ENCODE data around the gene KIF26B. TPM values are rescaled to one million over a fixed set of nuclear protein-coding genes. Genes with fewer than 3 reads are reported as not detected.
"Not testable (repeated sequence)": the region's sequence is repeated elsewhere in the genome, so short reads cannot be mapped to it uniquely, and the experiment has no call there.

The KIF26B gene
- total RNA-seq, 3 donors from 2014 or later: 0.03 to 0.24 (median 0.10) TPM

DNA sequence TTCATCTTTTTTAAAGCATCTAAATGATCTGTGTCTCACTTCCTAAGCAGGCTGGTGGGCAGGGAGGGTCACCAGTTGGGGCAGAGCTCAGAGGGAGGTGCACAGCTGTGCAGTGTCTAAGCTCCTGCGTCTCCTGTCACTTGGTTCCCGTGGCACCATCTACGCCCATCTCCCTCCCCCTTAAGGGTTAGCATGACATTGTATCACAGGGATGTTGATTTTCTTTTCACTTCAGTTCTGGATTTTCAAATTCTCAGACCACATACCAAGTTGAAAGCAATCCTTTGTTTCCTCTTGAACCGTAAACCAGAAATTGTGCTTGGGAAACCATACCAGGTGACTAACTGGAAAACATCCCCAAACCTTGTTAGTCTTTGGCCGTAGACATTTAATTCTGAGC lies 187.0 kb downstream of the KIF26B start:
- H3K36me3 Mint-ChIP-seq (ENCODE audit: insufficient read depth): no peaks in the 10 kb centered on the region
- H3K4me1 Mint-ChIP-seq (ENCODE audit: low read depth): peaks cover 4% of the 10 kb centered on the region
- no peak for ATAC-seq

GRCh38 chr1:245345191-245345884 lies 190.6 kb downstream of the KIF26B start:
- ATAC-seq (no peak), DNase-seq (no peak)
- peaks cover 14% of the 10 kb centered on the region for H3K27me3 Mint-ChIP-seq (ENCODE audit: low read depth)
- H3K4me1 Mint-ChIP-seq (ENCODE audit: low read depth): no peaks in the 10 kb centered on the region
- H3K36me3 Mint-ChIP-seq (ENCODE audit: insufficient read depth): no peaks in the 10 kb centered on the region
- H3K9me3 Mint-ChIP-seq: no peaks in the 10 kb centered on the region
- no peak overlapping the region for H3K4me3 Mint-ChIP-seq

More for the DNA sequence above, 187.0 kb downstream of the KIF26B start:
- no peaks in the 10 kb centered on the region for H3K9me3 Mint-ChIP-seq
- no peak for DNase-seq
- peaks cover 2% of the 10 kb centered on the region for H3K27me3 Mint-ChIP-seq (ENCODE audit: low read depth)
- H3K4me3 Mint-ChIP-seq: no peak overlapping the region

GRCh38 chr1:245348626-245349025 lies 193.8 kb downstream of the KIF26B start:
- H3K4me1 Mint-ChIP-seq (ENCODE audit: low read depth): no peaks in the 10 kb centered on the region
- H3K9me3 Mint-ChIP-seq: no peaks in the 10 kb centered on the region
- no peak overlapping the region for H3K4me3 Mint-ChIP-seq
- no peaks in the 10 kb centered on the region for H3K36me3 Mint-ChIP-seq (ENCODE audit: insufficient read depth)
- H3K27me3 Mint-ChIP-seq (ENCODE audit: low read depth): peaks cover 15% of the 10 kb centered on the region
- DNase-seq (no peak), ATAC-seq (no peak)

GRCh38 chr1:245353411-245353810 lies 198.6 kb downstream of the KIF26B start:
- Mint-ChIP-seq H3K27me3 (ENCODE audit: low read depth) (peaks cover 12% of the 10 kb centered on the region), H3K4me1 (ENCODE audit: low read depth) (no peaks in the 10 kb centered on the region), H3K4me3 (no peak overlapping the region), H3K9me3 (no peaks in the 10 kb centered on the region), H3K36me3 (ENCODE audit: insufficient read depth) (no peaks in the 10 kb centered on the region)
- DNase-seq (no peak), ATAC-seq (no peak)

DNA sequence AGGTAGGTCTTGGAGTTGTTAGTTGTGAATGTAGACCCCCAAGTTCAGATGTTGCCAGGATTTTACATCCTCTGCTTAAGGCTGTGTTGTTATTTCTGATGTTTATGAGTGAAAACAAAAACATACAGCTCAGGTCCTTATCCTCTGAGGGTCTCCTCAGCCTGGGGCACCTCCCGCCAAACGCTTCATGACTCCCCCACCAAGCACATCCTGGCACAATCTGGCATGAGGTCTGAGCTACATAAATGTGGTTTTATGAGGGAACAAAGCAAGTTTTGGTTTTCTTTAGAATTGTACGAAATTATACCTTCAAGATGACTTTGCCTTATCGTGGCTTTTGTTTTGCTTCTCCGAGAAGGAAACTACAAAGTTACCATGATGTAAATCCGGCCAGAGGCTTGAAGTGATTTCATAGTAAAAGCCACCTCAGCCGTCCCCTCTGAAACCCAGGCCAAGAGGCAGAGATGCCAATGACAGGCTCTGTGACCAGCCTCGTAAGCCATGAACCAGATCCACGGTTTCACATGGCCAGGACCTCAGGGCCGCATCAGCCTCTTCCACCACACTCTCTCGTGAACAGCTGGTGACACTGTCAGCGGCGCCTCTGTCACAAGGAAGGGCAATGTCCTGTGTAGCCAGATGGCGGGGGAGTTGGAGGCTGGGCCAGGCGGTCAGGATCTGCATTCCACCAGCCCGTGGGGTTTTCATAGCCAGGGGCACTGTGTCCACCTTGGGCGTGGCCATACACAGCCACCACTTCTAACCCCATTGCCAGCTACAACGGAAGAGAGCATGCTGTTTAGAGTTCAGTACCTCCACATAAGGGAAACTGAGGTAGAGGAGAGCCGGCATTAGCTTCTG lies 199.4 kb downstream of the KIF26B start:
- no peaks in the 10 kb centered on the region for H3K36me3 Mint-ChIP-seq (ENCODE audit: insufficient read depth)
- H3K4me3 Mint-ChIP-seq: no peak overlapping the region
- DNase-seq: no peak
- H3K27me3 Mint-ChIP-seq (ENCODE audit: low read depth): peaks cover 7% of the 10 kb centered on the region
- no peak for ATAC-seq
- no peaks in the 10 kb centered on the region for H3K4me1 Mint-ChIP-seq (ENCODE audit: low read depth)
- no peaks in the 10 kb centered on the region for H3K9me3 Mint-ChIP-seq

DNA sequence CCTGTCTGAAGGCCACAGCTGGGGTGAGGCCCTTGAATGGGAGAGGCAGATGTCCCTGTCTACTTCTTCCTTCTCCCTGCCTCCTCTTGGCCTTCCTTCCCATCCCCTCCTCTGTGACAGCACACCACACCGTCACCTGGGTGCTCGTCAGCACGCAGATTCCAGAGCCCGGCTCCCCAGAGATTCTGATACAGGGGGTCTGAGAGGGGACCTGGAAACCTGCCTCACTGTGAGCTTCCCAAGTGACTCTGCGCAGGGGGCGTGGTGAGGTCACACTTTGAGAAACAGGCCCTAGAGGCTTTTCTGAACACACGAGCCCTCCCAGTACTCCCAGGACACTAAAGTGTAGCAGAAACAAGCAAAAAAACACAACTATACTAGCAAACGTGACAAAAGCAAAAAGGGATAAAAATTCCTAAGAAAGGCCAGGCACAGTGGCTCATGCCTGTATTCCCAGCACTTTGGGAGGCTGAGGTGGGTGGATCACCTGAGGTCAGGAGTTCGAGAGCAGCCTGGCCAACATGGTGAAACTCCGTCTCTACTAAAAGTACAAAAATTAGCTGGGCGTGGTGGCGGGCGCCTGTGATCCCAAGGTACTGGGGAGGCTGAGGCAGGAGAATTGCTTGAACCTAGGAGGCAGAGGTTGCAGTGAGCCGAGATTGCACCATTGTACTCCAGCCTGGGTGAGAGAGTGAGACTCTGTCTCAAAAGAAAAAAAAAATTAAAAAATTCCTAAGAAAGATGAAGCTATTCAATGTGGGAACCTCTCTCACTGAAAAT lies 201.3 kb downstream of the KIF26B start:
- H3K27me3 Mint-ChIP-seq (ENCODE audit: low read depth); ATAC-seq; H3K4me1 Mint-ChIP-seq (ENCODE audit: low read depth); H3K4me3 Mint-ChIP-seq; DNase-seq; H3K36me3 Mint-ChIP-seq (ENCODE audit: insufficient read depth); H3K9me3 Mint-ChIP-seq: not testable (repeated sequence)

DNA sequence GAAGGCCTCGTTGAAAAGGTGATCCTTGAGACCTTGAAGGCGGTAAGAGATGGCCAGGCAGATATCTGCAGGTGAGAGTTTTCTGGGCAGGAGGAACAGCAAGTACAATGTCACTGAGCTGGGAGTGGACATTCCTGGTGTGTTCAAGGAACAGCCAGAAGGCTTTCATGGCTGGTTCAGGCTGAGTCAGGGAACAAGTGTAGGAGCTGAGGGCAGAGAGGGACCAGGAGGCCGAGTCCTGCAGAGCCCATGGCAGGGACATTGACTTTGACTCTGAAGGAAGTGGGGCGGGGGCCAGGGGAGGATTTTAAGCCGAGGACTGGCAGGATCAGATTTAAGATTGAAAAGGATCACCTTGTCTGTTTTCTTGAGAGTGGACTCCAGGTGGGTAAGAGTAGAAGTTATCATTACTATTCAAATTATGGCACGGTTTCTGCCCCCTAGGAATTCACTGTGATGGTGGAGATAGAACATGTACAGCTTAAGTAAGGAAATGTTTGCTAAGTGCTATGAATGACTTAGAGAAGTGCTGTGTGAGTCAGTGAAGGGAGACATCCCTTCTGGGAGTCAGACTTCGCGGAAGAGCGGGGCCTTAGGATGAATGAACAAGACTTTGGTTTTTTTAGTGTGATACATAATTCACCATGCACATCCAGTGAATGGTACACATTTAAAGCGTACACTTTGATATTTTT lies 202.3 kb downstream of the KIF26B start:
- DNase-seq (no peak), ATAC-seq (no peak)
- H3K36me3 Mint-ChIP-seq (ENCODE audit: insufficient read depth): no peaks in the 10 kb centered on the region
- no peaks in the 10 kb centered on the region for H3K9me3 Mint-ChIP-seq
- no peak overlapping the region for H3K4me3 Mint-ChIP-seq
- H3K4me1 Mint-ChIP-seq (ENCODE audit: low read depth): no peaks in the 10 kb centered on the region
- H3K27me3 Mint-ChIP-seq (ENCODE audit: low read depth): peaks cover 3% of the 10 kb centered on the region

- not testable (repeated sequence) for H3K9me3 Mint-ChIP-seq; H3K4me1 Mint-ChIP-seq (ENCODE audit: low read depth); H3K27me3 Mint-ChIP-seq (ENCODE audit: low read depth); ATAC-seq; H3K4me3 Mint-ChIP-seq; DNase-seq; H3K36me3 Mint-ChIP-seq (ENCODE audit: insufficient read depth)
These were observed 204.4 kb downstream of the KIF26B start for GRCh38 chr1:245359101-245359680.

GRCh38 chr1:245361065-245361464 lies 206.3 kb downstream of the KIF26B start:
- no peaks in the 10 kb centered on the region for H3K27me3 Mint-ChIP-seq (ENCODE audit: low read depth)
- no peaks in the 10 kb centered on the region for H3K9me3 Mint-ChIP-seq
- no peaks in the 10 kb centered on the region for H3K36me3 Mint-ChIP-seq (ENCODE audit: insufficient read depth)
- no peak for DNase-seq
- ATAC-seq: no peak
- no peak overlapping the region for H3K4me3 Mint-ChIP-seq
- H3K4me1 Mint-ChIP-seq (ENCODE audit: low read depth): no peaks in the 10 kb centered on the region

DNA sequence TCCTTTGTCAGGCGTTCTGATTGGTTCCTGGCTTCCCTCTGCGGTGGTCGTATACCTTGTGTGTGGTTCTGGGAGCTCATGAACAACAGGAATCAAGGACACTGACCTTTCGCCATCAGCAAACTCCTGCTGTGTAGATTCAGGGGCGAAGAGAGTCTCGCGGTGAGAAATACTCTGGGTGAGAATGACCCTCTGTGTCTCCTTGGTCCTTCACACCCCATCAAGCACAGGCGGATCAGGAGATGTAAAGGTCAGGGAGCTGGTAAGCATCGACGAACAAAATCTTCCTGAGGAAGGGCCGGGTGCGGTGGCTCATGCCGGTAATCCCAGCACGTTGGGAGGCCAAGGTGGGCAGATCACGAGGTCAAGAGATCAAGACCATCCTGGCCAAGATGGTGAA lies 207.2 kb downstream of the KIF26B start:
- no peak for DNase-seq
- Mint-ChIP-seq H3K36me3 (ENCODE audit: insufficient read depth) (no peaks in the 10 kb centered on the region), H3K27me3 (ENCODE audit: low read depth) (no peaks in the 10 kb centered on the region)

GRCh38 chr1:245363461-245364200 lies 208.8 kb downstream of the KIF26B start:
- no peak for ATAC-seq

More for the DNA sequence above, 207.2 kb downstream of the KIF26B start:
- H3K4me1 Mint-ChIP-seq (ENCODE audit: low read depth): no peaks in the 10 kb centered on the region
- no peak for ATAC-seq
- H3K9me3 Mint-ChIP-seq: no peaks in the 10 kb centered on the region
- H3K4me3 Mint-ChIP-seq: no peak overlapping the region

DNA sequence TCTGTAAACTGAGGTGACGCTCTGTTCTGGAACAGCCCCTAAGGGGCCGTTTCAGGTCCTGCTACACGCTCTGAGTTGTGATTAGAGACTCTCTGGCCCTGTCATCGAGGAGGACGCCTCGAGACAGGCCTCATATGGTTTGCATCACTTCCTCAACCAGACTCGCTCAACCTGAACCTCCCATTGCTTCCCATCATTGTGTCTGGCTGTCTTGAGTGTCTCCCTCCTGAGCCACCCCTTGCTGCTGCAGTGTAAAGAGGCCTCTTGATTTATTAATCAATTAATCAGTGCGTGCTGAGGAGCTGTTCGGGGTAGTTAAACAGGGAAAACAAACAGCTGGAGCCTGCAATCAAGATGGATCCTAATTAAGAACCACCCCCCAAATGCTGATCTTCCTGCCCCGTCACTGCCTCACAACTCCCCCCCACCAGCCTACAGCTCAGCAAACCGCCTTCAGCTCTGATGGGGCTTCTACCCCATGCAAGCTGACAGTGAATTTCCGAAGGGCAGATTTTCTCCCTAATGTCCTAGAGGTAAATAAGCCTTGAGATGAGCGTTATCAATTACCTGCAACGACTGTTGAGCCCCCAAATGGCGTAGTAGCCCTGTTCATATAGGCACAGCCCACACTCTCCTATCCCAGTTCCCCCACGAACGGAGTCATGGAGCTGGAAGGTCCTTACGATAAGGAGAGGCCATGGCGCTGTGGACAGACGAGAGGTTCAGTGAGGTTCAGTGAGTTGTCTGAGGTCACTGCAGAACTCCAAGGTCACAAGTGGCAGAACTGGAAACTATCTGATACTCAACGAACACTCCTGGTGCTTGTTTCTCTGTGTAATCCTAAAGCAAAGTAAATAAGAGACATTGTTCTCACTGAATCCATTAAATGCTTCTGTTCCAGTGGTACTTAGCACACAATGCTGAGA lies 210.6 kb downstream of the KIF26B start:
- no peaks in the 10 kb centered on the region for H3K36me3 Mint-ChIP-seq (ENCODE audit: insufficient read depth)
- no peak for ATAC-seq
- H3K4me3 Mint-ChIP-seq: no peak overlapping the region
- H3K9me3 Mint-ChIP-seq: no peaks in the 10 kb centered on the region
- H3K4me1 Mint-ChIP-seq (ENCODE audit: low read depth): no peaks in the 10 kb centered on the region
- no peak for DNase-seq
- H3K27me3 Mint-ChIP-seq (ENCODE audit: low read depth): no peaks in the 10 kb centered on the region

More at GRCh38 chr1:245363461-245364200, 208.8 kb downstream of the KIF26B start:
- Mint-ChIP-seq H3K9me3 (no peaks in the 10 kb centered on the region), H3K4me1 (ENCODE audit: low read depth) (no peaks in the 10 kb centered on the region), H3K27me3 (ENCODE audit: low read depth) (no peaks in the 10 kb centered on the region), H3K36me3 (ENCODE audit: insufficient read depth) (no peaks in the 10 kb centered on the region), H3K4me3 (no peak overlapping the region)
- DNase-seq: no peak
